ENCODE data around the gene KLF1.
A peak's percentile ranks its signal among the peaks of the same experiment; 100 is the strongest.
"Not testable (repeated sequence)": the region's sequence is repeated elsewhere in the genome, so short reads cannot be mapped to it uniquely, and the experiment has no call there.

Gene KLF1

GRCh38 chr19:12859546-12859945, 27.5 kb downstream of the KLF1 start:
- Histone ChIP-seq H3K4me3 (ENCODE audit: low read length) (no peak overlapping the region), H3K27me3 (ENCODE audit: insufficient read depth, low read length, poor library complexity) (no peaks in the 10 kb centered on the region), H3K4me2 (ENCODE audit: low read length) (no peak overlapping the region), H3K4ac (ENCODE audit: low read depth, low read length) (no peak overlapping the region), H2BK15ac (replicated peaks; ENCODE audit: low read depth) (no peak overlapping the region), H4K8ac (ENCODE audit: low read depth, low read length) (no peak overlapping the region), H3K18ac (ENCODE audit: low read length) (no peak overlapping the region), H4K5ac (ENCODE audit: low read length) (no peak overlapping the region), H2AK5ac (ENCODE audit: low read length) (no peak overlapping the region), H2BK5ac (ENCODE audit: low read length) (no peak overlapping the region), H3K79me1 (ENCODE audit: low read length) (no peaks in the 10 kb centered on the region), H3K56ac (ENCODE audit: low read length) (no peak overlapping the region), H3K27ac (ENCODE audit: low read depth, low read length) (no peak overlapping the region), H3K79me2 (ENCODE audit: control insufficient read depth, insufficient read depth, low read length) (no peaks in the 10 kb centered on the region), H3K23ac (ENCODE audit: low read length) (no peak overlapping the region), H3K4me1 (ENCODE audit: control insufficient read depth, low read depth, low read length) (no peaks in the 10 kb centered on the region), H3K9ac (ENCODE audit: low read length) (no peak overlapping the region), H2BK120ac (ENCODE audit: low read depth, low read length) (no peak overlapping the region), H3K36me3 (ENCODE audit: control insufficient read depth, insufficient read depth, low read length) (no peaks in the 10 kb centered on the region)
- WGBS (ENCODE audit: extremely low coverage, insufficient coverage, low lambda C conversion rate) = no CpG with 5 or more reads among the region's 7 CpGs
- DNase-seq = no peak

- H3K79me1 ChIP-seq (ENCODE audit: low read length) = no peaks in the 10 kb centered on the region
- DNase-seq = no peak
- H3K27ac ChIP-seq (ENCODE audit: low read depth, low read length) = no peak overlapping the region
- no peak overlapping the region for H3K4me2 ChIP-seq (ENCODE audit: low read length)
- no CpG with 5 or more reads among the region's 35 CpGs for WGBS (ENCODE audit: extremely low coverage, insufficient coverage, low lambda C conversion rate)
- H2AK5ac ChIP-seq (ENCODE audit: low read length) = no peak overlapping the region
- no peak overlapping the region for H2BK120ac ChIP-seq (ENCODE audit: low read depth, low read length)
- no peak overlapping the region for H3K4me3 ChIP-seq (ENCODE audit: low read length)
- no peak overlapping the region for H4K5ac ChIP-seq (ENCODE audit: low read length)
- H3K4me1 ChIP-seq (ENCODE audit: control insufficient read depth, low read depth, low read length) = no peaks in the 10 kb centered on the region
- H3K56ac ChIP-seq (ENCODE audit: low read length) = no peak overlapping the region
- H2BK15ac ChIP-seq (replicated peaks; ENCODE audit: low read depth) = no peak overlapping the region
- H3K4ac ChIP-seq (ENCODE audit: low read depth, low read length) = no peak overlapping the region
- no peak overlapping the region for H3K18ac ChIP-seq (ENCODE audit: low read length)
- no peak overlapping the region for H3K9ac ChIP-seq (ENCODE audit: low read length)
- H4K8ac ChIP-seq (ENCODE audit: low read depth, low read length) = no peak overlapping the region
- no peaks in the 10 kb centered on the region for H3K27me3 ChIP-seq (ENCODE audit: insufficient read depth, low read length, poor library complexity)
- no peaks in the 10 kb centered on the region for H3K79me2 ChIP-seq (ENCODE audit: control insufficient read depth, insufficient read depth, low read length)
- H2BK5ac ChIP-seq (ENCODE audit: low read length) = no peak overlapping the region
- no peaks in the 10 kb centered on the region for H3K36me3 ChIP-seq (ENCODE audit: control insufficient read depth, insufficient read depth, low read length)
- no peak overlapping the region for H3K23ac ChIP-seq (ENCODE audit: low read length)
These were observed 28.7 kb downstream of the KLF1 start for GRCh38 chr19:12858041-12858928.

- no peak overlapping the region for H2BK5ac ChIP-seq (ENCODE audit: low read length)
- H2BK15ac ChIP-seq (replicated peaks; ENCODE audit: low read depth) = no peak overlapping the region
- H3K9ac ChIP-seq (ENCODE audit: low read length) = no peak overlapping the region
- no peaks in the 10 kb centered on the region for H3K79me2 ChIP-seq (ENCODE audit: control insufficient read depth, insufficient read depth, low read length)
- no peaks in the 10 kb centered on the region for H3K79me1 ChIP-seq (ENCODE audit: low read length)
- no peak overlapping the region for H3K23ac ChIP-seq (ENCODE audit: low read length)
- H2AK5ac ChIP-seq (ENCODE audit: low read length) = no peak overlapping the region
- no peak overlapping the region for H4K8ac ChIP-seq (ENCODE audit: low read depth, low read length)
- H3K4ac ChIP-seq (ENCODE audit: low read depth, low read length) = no peak overlapping the region
- DNase-seq = no peak
- no peak overlapping the region for H3K27ac ChIP-seq (ENCODE audit: low read depth, low read length)
- H2BK120ac ChIP-seq (ENCODE audit: low read depth, low read length) = no peak overlapping the region
- H4K5ac ChIP-seq (ENCODE audit: low read length) = no peak overlapping the region
- no CpG with 5 or more reads among the region's 1 CpG for WGBS (ENCODE audit: extremely low coverage, insufficient coverage, low lambda C conversion rate)
- H3K36me3 ChIP-seq (ENCODE audit: control insufficient read depth, insufficient read depth, low read length) = no peaks in the 10 kb centered on the region
- no peak overlapping the region for H3K56ac ChIP-seq (ENCODE audit: low read length)
- H3K4me1 ChIP-seq (ENCODE audit: control insufficient read depth, low read depth, low read length) = no peaks in the 10 kb centered on the region
- H3K4me2 ChIP-seq (ENCODE audit: low read length) = no peak overlapping the region
- H3K18ac ChIP-seq (ENCODE audit: low read length) = no peak overlapping the region
- no peak overlapping the region for H3K4me3 ChIP-seq (ENCODE audit: low read length)
- H3K27me3 ChIP-seq (ENCODE audit: insufficient read depth, low read length, poor library complexity) = no peaks in the 10 kb centered on the region
These were observed 30.3 kb downstream of the KLF1 start for GRCh38 chr19:12856653-12857052.

- H3K79me2 ChIP-seq (ENCODE audit: control insufficient read depth, insufficient read depth, low read length) = no peaks in the 10 kb centered on the region
- no peak overlapping the region for H2BK15ac ChIP-seq (replicated peaks; ENCODE audit: low read depth)
- no peak overlapping the region for H2AK5ac ChIP-seq (ENCODE audit: low read length)
- no peak overlapping the region for H4K8ac ChIP-seq (ENCODE audit: low read depth, low read length)
- no peak overlapping the region for H2BK5ac ChIP-seq (ENCODE audit: low read length)
- H3K4me3 ChIP-seq (ENCODE audit: low read length) = no peak overlapping the region
- H3K4me2 ChIP-seq (ENCODE audit: low read length) = peak overlapping the region; percentile 0
- no peaks in the 10 kb centered on the region for H3K27me3 ChIP-seq (ENCODE audit: insufficient read depth, low read length, poor library complexity)
- H3K36me3 ChIP-seq (ENCODE audit: control insufficient read depth, insufficient read depth, low read length) = no peaks in the 10 kb centered on the region
- peak overlapping the region; percentile 43 for H3K9ac ChIP-seq (ENCODE audit: low read length)
- no peaks in the 10 kb centered on the region for H3K4me1 ChIP-seq (ENCODE audit: control insufficient read depth, low read depth, low read length)
- DNase-seq = peak; percentile 91
- no peak overlapping the region for H2BK120ac ChIP-seq (ENCODE audit: low read depth, low read length)
- no peaks in the 10 kb centered on the region for H3K79me1 ChIP-seq (ENCODE audit: low read length)
- H3K18ac ChIP-seq (ENCODE audit: low read length) = no peak overlapping the region
- no peak overlapping the region for H3K27ac ChIP-seq (ENCODE audit: low read depth, low read length)
- WGBS (ENCODE audit: extremely low coverage, insufficient coverage, low lambda C conversion rate) = no CpG with 5 or more reads among the region's 69 CpGs
- H3K4ac ChIP-seq (ENCODE audit: low read depth, low read length) = no peak overlapping the region
- H3K23ac ChIP-seq (ENCODE audit: low read length) = no peak overlapping the region
- no peak overlapping the region for H4K5ac ChIP-seq (ENCODE audit: low read length)
- peak overlapping the region; percentile 12 for H3K56ac ChIP-seq (ENCODE audit: low read length)
These were observed 39.6 kb downstream of the KLF1 start for GRCh38 chr19:12847159-12848139.

GRCh38 chr19:12846613-12847012, 40.4 kb downstream of the KLF1 start:
- H3K18ac ChIP-seq (ENCODE audit: low read length); H3K56ac ChIP-seq (ENCODE audit: low read length); H2BK5ac ChIP-seq (ENCODE audit: low read length); H3K79me2 ChIP-seq (ENCODE audit: control insufficient read depth, insufficient read depth, low read length); H3K79me1 ChIP-seq (ENCODE audit: low read length); H3K36me3 ChIP-seq (ENCODE audit: control insufficient read depth, insufficient read depth, low read length); H4K5ac ChIP-seq (ENCODE audit: low read length); H3K4me2 ChIP-seq (ENCODE audit: low read length); DNase-seq; H3K4ac ChIP-seq (ENCODE audit: low read depth, low read length); H2BK15ac ChIP-seq (replicated peaks; ENCODE audit: low read depth); H3K23ac ChIP-seq (ENCODE audit: low read length); H3K4me1 ChIP-seq (ENCODE audit: control insufficient read depth, low read depth, low read length); H3K27me3 ChIP-seq (ENCODE audit: insufficient read depth, low read length, poor library complexity); H3K4me3 ChIP-seq (ENCODE audit: low read length); H3K9ac ChIP-seq (ENCODE audit: low read length); H3K27ac ChIP-seq (ENCODE audit: low read depth, low read length); H4K8ac ChIP-seq (ENCODE audit: low read depth, low read length); H2BK120ac ChIP-seq (ENCODE audit: low read depth, low read length); H2AK5ac ChIP-seq (ENCODE audit: low read length): not testable (repeated sequence)
- WGBS (ENCODE audit: extremely low coverage, insufficient coverage, low lambda C conversion rate) = no CpG with 5 or more reads among the region's 7 CpGs
